Measurements from ENCODE around the gene NOP10. TPM values are rescaled to one million over a fixed set of nuclear protein-coding genes. Genes with fewer than 3 reads are reported as not detected.
"Not testable (repeated sequence)": the region's sequence is repeated elsewhere in the genome, so short reads cannot be mapped to it uniquely, and the experiment has no call there.

Gene NOP10
- polyA plus RNA-seq, 2 of the 4 experiments (the other 2 are of a cell fraction) = 451 to 502 TPM

- DNase-seq (ENCODE audit: low read depth in 1 of 2, low spot score in 1 of 2) = no peak
- ChIA-PET POLR2A (no interaction called here), CTCF (interaction anchor here (0.8 to 5.0 kb wide), 5 partner anchors 10 to 291 kb away, joined by 3 to 42 read pairs (median 4); partner anchors contain the start of genes LPCAT4, NOP10 and NUTM1)
- Histone ChIP-seq H3K4me3 (no peak overlapping the region), H3K4me2 (no peak overlapping the region), H3K9me3 (no peaks in the 10 kb centered on the region), H3K4me1 (no peaks in the 10 kb centered on the region), H3K27ac (no peak overlapping the region)
- TF ChIP-seq BHLHE40 (IDR thresholded peaks at IDR 0.05; ENCODE audit: low read depth, low read length) = no peak
- no peak for TF ChIP-seq MAX (IDR thresholded peaks at IDR 0.05)
- no peak for TF ChIP-seq HOXB5 (CRISPR knock-in tag; IDR thresholded peaks at IDR 0.05)
- no peak for TF ChIP-seq MAZ (IDR thresholded peaks at IDR 0.05; ENCODE audit: borderline replicate concordance, low read depth, low read length)
- no peak for TF ChIP-seq SMC3 (IDR thresholded peaks at IDR 0.05)
- TF ChIP-seq CEBPB (IDR thresholded peaks at IDR 0.05) = no peak
- no peak for TF ChIP-seq FOSB (CRISPR knock-in tag; IDR thresholded peaks at IDR 0.05)
- no peak for TF ChIP-seq NFE2L2 (conservative IDR thresholded peaks at IDR 0.05; ENCODE audit: low read length)
- TF ChIP-seq NPAS2 (CRISPR knock-in tag; IDR thresholded peaks at IDR 0.05; ENCODE audit: borderline replicate concordance) = no peak
- no peak for TF ChIP-seq HDAC2 (IDR thresholded peaks at IDR 0.05)
- no peak for TF ChIP-seq POLR2A (IDR thresholded peaks at IDR 0.05; ENCODE audit: low read length)
- no peak for TF ChIP-seq ZC3H11A (IDR thresholded peaks at IDR 0.05)
- TF ChIP-seq GATA3 (IDR thresholded peaks at IDR 0.05; ENCODE audit: borderline replicate concordance) = no peak
- TF ChIP-seq JUNB (IDR thresholded peaks at IDR 0.05) = no peak
- no peak for TF ChIP-seq HOXB13 (CRISPR knock-in tag; IDR thresholded peaks at IDR 0.05; ENCODE audit: low read depth)
- no peak for TF ChIP-seq HOXA7 (CRISPR knock-in tag; IDR thresholded peaks at IDR 0.05)
- no peak for TF ChIP-seq KDM1A (IDR thresholded peaks at IDR 0.05; ENCODE audit: low read depth)
- no peak for TF ChIP-seq RNF2 (IDR thresholded peaks at IDR 0.05; ENCODE audit: borderline replicate concordance, low read depth)
- TF ChIP-seq ZSCAN20 (CRISPR knock-in tag; IDR thresholded peaks at IDR 0.05) = no peak
- ATAC-seq = no peak
- no peak for FAIRE-seq
- WGBS (ENCODE audit: missing lambda C conversion rate) = 93% methylated on average over 2 of the region's 2 CpGs
These were observed 10.7 kb upstream of the NOP10 start for GRCh38 chr15:34353627-34354026.

GRCh38 chr15:34352996-34353395 is 10.1 kb upstream of the NOP10 start:
- DNase-seq (ENCODE audit: low read depth in 1 of 2, low spot score in 1 of 2); FAIRE-seq; POLR2A ChIA-PET; H3K4me3 ChIP-seq; H3K4me1 ChIP-seq; H3K4me2 ChIP-seq; ATAC-seq; H3K9me3 ChIP-seq; H3K27ac ChIP-seq: not testable (repeated sequence)
- CTCF ChIA-PET = interaction anchor here (0.8 to 5.0 kb wide), 5 partner anchors 9 to 291 kb away, joined by 3 to 42 read pairs (median 4); partner anchors contain the start of genes LPCAT4, NOP10 and NUTM1
- WGBS (ENCODE audit: missing lambda C conversion rate) = 94% methylated on average over 12 of the region's 12 CpGs

DNA sequence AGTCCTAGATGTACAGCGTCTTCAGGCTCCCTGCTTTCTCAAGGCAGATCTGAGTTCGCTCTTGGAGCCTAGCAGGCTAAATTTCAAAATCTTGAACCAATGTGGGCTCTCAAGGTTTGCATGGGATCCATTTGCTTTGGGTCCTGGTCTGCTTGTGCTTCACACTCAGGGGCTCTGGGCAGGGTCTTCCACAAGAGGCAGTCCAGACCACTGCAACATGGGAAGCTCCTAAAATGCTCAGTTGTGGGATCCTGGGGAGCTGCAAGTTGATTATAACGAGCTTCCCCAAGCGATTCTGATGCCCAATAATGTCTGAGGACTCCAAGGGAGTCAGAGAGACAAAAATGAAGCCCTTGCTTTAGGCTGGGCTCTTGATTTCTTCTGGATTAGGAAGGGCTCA is 6.8 kb upstream of the NOP10 start:
- ATAC-seq (no peak; a peak in 1 of 6 replicates), FAIRE-seq (no peak), DNase-seq (ENCODE audit: low read depth in 1 of 2, low spot score in 1 of 2) (no peak)
- CTCF ChIA-PET = interaction anchor here (0.9 kb wide), 1 partner anchor 8 kb away, joined by 3 read pairs; no protein-coding TSS in a partner anchor
- H3K4me3 ChIP-seq = no peak overlapping the region
- H3K27ac ChIP-seq = no peak overlapping the region
- POLR2A ChIA-PET = no interaction called here
- no peak overlapping the region for H3K4me2 ChIP-seq
- 47% methylated on average over 4 of the region's 4 CpGs for WGBS (ENCODE audit: missing lambda C conversion rate)
- no peaks in the 10 kb centered on the region for H3K4me1 ChIP-seq
- TF ChIP-seq GATA3 (IDR thresholded peaks at IDR 0.05; ENCODE audit: borderline replicate concordance) (no peak), EP300 (IDR thresholded peaks at IDR 0.05) (no peak), RFX5 (IDR thresholded peaks at IDR 0.05) (no peak), REST (IDR thresholded peaks at IDR 0.05) (no peak), CHD4 (IDR thresholded peaks at IDR 0.05; ENCODE audit: borderline replicate concordance) (no peak), ZNF302 (CRISPR knock-in tag; IDR thresholded peaks at IDR 0.05) (no peak), NPAS2 (CRISPR knock-in tag; IDR thresholded peaks at IDR 0.05; ENCODE audit: borderline replicate concordance) (no peak), CEBPB (IDR thresholded peaks at IDR 0.05) (no peak)
- TF ChIP-seq, protein P1, sequence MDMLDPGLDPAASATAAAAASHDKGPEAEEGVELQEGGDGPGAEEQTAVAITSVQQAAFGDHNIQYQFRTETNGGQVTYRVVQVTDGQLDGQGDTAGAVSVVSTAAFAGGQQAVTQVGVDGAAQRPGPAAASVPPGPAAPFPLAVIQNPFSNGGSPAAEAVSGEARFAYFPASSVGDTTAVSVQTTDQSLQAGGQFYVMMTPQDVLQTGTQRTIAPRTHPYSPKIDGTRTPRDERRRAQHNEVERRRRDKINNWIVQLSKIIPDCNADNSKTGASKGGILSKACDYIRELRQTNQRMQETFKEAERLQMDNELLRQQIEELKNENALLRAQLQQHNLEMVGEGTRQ (IDR thresholded peaks at IDR 0.05) = no peak
- H3K9me3 ChIP-seq = no peaks in the 10 kb centered on the region

All from A549 (cell line).